HG03565 (cell line): ENCODE measurements around the gene ST7.

Source experiments
- ATAC-seq: cut with Tn5 transposase; IDR thresholded peaks from one replicate; pipeline ENCODE4 v1.9.1; 2021; ENCODE audit warnings: mild to moderate bottlenecking, moderate library complexity; ENCODE audit not compliant: unreplicated experiment

The ST7 gene

DNA sequence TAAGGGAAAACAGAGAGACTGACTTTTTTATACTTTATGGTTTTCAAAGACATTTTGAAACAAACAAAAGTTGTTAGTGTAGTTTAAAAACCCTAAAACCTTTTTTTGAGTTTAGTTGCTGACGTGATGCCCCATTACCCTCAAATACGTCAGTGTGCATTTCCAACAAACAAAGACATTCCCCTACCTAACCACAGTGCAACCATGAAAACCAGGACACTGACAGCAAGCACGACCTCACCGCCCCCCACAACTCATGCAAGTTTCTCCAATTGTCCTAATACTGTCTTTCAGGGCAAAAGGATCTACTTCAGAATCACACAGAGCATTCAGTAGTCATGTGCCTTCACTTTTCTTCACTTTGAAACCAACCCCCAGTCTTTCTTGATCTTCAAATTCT lies 294.5 kb downstream of the ST7 start:
- ATAC-seq = no peak

DNA sequence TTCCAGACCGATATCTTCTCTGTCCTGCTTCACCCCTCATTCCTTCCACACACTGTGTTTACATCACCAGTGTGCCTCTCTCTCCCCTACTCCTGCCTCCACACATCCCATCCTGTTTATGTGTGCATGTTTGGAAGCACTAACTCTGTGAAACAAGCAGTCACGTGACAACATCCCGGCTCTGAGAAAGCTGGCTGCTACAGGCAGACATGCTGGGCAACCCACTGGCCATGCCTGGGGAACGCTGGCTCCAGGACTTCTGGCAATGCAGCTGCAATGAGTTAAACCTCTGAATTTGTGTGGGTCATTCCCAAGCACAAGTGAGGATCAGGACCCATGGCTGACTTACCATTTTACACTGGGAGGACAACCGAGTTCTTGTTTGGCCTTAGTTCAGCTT lies 295.5 kb downstream of the ST7 start:
- no peak for ATAC-seq

DNA sequence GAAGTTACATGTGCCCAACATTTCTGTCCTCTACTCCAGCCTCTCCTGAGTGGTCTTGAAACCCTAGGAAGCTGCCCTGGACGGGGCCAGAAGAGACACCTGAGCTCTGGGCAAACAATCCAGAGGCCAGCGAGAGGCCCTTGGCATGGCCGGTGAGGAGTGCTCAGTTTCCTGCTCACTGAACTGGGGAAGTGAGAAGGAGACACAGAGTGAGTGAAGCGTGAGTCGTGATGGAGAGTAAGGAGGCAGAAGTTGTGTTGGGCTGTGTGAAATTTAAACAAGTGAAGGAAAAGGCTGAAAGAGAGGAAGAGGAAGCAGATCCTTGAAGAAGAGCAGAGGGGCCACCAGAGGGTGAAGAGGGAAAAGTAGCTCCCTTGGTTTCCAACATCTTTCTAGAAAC lies 296.4 kb downstream of the ST7 start:
- ATAC-seq = no peak

DNA sequence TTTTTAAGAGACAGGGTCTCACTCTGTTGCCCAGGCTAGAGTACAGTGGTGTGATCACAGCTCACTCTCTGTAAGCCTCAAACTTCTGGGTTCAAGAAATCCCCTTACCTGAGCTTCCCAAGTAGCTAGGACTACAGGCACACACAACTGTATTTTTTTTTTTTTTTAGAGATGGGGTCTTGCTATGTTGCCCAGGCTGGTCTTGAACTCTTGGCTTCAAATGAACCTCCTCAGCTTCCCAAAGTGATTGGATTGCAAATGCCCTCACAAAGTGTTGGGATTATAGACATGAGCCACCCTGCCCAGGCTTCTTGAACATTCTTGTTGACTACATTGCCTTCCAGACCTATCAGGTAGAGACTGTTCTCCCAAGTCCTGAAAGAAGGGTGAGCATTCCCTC lies 296.9 kb downstream of the ST7 start:
- no peak for ATAC-seq

DNA sequence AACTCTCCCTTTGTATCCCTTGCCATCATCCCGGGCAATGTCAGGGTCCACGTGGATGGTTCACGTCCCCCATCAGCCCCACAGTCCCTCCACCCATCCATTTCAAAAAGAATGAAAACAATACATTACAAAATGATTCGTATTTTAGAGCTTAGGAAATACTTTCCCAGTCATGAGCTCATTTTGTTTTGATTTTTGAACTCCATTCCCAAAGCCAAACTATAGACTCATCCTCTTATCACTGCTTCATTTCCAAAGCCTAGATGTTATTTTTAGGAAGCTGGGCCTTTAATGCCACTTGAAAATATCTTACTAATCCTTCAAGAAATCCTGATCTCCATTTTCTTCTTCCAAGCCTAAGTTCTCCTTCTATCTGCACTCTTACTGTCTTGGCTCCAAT lies 297.5 kb downstream of the ST7 start:
- ATAC-seq = no peak

DNA sequence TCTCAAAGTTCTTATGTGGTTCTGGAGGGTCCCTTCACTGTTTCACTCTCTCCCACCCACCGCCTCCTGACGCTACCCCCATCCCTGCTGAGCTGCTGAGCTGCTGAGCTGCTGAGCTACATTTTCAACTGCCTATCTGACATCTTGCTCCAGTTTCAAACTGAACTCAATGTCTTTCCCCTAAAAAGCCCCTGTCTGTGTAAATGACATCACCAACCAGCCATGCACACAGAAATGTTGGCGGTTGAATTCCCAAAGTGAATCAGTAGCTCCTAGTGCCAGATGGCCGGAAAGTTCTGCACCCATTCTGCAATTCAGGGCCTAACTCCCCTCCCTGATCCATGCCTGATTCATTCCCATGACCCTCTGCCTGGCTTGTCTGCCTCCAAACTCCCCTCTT lies 298.4 kb downstream of the ST7 start:
- peak; percentile 47 for ATAC-seq

DNA sequence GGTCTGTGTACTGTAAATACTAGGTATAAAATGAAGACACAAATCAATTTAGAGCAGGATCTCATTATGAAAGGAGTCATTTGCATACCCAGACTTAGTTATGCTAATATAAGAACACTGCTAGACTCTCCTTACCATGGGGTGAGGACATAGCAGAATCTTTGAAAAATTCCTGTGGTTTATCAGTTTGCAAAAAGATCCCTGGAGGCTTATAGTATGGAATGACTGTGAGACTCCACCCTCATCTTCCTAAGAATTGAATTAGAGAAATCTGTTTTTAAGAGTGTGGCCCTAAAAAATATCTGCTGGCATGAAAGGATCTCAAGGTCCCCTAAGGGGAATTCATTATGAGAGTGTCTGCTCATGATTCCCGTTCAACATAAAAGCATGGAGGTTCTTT lies 306.3 kb downstream of the ST7 start:
- no peak for ATAC-seq

DNA sequence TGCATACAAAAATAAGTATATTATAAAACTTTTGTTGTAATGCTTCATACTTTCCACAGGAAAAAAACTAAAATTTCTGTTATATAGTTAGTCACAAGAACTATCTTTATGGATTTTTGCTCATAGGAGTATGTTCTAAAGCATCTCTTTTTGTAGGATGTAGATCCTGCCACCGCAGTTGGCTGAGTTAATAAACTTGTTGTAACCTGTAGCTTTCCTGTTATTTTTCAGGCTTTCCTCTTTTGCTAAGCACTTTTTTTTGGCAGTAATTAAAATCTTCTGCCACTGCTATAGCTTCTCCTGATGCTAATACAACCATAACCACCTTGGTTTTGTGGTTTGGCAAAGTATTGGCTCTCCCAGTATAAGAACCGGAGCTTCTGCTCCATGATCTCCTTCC lies 309.2 kb downstream of the ST7 start:
- ATAC-seq = no peak

DNA sequence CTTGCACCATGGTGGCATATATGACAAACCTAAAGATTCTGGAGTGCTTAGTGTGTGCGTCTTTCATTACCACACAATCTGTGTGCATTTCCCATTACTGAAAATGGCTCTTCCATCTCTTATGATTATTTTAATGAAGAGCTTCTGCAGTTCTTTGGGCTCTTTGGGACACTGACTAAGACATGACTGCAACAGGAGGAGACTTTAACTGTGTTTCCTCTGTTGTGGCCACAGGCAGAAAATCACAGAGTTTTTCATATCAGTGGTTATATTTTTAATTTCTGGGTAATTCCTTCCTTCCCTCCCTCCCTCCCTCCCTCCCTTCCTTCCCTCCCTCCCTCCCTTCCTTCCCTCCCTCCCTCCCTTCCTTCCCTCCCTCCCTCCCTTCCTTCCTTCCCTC lies 311.4 kb downstream of the ST7 start:
- no peak for ATAC-seq

DNA sequence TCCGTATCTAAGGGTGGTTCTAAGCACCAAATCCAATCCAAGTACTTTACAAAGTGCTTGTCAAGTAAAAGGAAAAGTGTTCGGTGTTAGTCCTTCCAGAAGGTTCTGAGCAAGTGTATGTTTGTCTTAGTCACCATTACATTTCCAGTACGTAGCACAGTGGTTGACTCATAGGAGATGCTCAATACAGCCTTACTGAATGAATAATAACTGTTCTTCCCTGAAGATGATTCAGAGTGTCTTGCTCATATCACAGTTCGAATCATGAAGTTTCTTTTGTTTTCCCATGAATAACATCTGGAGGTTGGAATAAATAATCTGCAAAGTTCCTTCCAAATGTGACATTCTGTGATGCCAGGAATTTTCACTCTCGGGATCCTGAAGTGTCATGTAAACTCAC lies 316.1 kb downstream of the ST7 start:
- ATAC-seq = no peak

DNA sequence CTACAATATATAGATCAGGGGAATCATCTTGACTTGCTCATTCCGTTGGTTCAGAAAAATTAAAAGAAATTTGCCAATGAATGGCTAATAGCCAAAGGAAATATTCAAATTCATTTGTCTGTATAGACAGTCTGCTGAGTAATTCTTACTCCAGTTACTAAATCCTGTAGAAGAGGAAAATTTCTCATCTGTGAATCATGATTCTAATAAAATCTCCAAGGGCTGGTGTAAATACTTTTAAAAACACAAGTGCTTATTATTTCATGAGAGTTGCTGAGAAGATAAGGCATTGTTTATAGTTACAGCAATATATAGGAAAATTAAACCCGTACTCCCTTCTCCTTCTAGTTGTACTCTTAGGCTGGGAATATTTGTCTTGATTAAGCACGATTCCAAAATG lies 316.6 kb downstream of the ST7 start:
- no peak for ATAC-seq

DNA sequence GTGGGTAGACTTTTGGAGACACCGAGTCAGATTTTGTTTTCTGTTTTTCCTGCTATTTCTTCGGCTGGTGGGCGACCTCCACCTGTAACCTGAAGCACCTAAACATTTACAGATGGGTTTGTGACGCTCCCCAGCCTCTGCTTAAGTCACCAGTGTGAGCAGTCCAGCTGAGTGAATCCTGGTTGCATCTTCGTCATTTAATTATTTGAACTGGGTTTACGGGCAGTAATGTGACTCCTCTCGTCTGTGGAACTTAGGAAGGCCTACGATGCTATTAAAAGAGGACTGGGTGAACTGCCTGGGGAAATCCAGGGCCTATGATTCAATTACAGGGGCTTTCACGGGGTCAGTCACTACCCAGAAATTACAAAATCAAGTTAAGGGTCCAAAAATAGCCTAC lies 317.1 kb downstream of the ST7 start:
- ATAC-seq = no peak

DNA sequence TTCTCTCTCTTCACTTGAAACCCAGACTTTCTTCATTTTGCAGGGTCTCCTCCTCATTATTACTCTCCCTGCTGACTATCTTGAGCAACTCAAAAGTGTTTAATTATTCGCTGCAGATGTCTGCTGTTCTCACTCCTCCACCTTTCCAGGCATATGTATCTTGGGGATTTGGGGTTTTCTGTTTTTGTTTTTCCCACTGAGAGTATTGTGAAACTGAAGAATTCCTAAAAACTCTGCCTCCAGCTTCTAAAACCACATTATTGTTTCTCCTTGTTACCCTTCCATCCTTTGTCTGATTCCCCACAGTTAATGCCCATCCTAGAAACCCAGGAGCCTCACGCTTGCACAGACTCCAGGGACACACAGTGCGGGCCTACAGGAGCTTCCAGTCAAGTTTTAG lies 318.3 kb downstream of the ST7 start:
- ATAC-seq = no peak

DNA sequence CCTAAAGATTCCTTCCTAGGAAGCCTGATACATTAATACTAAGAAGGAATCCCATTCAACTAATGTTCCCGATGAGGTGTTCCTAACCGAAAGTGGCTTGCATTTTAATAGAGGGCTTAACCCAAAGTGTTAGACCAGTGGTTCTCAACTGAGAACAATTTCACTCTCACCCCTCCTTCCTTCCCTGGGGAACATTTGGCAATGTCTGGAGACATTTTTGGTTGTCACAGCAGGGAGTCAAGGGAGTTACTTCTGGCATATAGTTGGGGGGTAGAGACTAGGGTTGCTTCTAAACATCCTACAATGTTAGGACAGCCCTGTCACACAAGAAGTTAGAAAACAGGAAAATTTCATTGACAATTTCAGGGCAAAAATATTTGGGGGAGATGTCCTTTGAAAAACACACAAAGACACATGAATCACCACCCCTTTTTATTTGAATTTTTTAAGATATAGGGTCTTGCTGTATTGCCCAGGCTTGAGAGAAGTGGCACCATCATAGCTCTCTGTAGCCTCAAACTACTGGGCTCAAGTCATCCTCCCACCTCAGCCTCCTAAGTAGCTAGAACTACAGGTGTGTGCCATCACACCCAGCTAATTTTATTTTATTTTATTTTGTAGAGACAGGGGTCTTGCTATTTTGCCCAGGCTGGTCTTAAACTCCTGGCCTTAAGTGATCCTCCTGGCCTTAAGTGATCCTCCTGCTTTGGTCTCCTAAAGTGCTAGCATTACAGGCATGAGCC lies 318.9 kb downstream of the ST7 start:
- ATAC-seq = no peak

DNA sequence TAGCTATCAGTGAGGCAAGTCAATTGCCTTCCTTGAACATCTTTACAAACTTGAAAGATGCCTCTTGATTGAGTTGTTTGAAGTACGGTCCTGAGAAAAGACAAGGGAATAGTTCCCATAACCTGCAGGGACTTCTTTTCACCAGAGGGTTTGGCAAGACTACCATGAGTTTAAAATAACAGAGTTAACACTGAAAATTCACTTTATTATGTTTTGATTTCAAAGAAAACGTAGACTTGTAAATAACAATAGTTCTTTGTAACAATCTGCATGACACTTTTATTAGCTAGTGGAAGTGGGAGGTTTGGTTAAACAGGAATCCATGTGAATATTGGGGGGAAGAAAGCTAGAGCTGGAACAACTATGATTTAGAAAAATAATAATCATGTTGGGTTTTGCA lies 320.0 kb downstream of the ST7 start:
- ATAC-seq = no peak

DNA sequence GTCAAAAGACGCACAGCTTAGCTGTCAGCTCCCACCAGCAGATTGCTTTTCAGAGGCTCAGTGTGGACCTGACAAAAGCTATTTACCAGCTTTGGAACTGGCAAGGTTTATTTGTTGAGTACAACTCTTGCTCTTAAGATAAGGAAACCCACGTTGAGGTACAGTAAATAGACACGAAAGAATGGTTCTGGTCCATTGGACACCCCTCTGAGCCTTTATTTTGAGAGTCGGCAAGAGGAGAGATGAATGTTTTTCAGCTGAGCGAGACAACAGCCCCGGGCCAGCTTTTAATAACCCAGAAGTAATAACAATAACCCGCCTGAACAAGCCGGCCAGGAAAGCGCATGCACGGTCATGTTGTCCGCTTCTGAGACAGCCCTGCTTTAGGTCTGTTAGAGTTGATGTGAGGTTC lies 320.5 kb downstream of the ST7 start:
- no peak for ATAC-seq

DNA sequence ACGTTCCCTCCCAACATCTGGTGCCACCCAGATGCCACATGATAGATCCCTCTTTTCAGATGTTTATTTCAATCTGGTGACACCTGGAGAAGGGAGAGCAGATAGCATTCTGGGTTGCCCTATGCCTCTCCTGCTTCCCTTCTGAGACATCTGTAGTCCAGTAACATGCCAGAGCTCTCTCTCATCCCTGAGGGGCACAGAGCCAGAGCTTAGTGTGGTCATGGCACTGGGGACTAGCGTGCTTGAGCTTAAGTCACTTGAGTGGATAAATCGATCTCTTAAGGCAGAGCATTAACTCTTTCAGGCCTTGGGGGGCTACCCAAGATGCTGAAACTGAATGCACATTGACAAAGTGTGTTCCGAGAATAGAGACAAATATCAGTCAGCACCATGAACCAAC lies 321.6 kb downstream of the ST7 start:
- ATAC-seq = no peak

DNA sequence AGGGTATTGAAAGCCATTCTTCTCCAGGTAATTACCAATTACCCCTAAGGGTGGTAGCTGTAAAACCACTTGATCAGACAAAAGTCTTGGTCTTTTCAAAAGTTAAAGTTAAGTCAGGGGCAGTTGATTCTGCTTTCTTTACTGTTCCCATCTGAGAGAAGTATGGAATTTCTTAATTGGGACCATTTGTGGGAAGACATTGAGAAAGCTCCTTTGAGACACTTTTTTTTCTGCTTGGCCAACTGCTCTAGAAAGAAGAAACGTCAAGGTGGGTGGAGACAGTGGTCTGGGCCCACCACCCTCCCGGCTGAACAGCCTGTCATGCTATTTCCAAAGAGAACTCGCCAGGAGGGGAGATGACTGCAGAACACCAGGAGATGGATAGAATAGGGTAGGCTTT lies 324.3 kb downstream of the ST7 start:
- ATAC-seq = no peak

DNA sequence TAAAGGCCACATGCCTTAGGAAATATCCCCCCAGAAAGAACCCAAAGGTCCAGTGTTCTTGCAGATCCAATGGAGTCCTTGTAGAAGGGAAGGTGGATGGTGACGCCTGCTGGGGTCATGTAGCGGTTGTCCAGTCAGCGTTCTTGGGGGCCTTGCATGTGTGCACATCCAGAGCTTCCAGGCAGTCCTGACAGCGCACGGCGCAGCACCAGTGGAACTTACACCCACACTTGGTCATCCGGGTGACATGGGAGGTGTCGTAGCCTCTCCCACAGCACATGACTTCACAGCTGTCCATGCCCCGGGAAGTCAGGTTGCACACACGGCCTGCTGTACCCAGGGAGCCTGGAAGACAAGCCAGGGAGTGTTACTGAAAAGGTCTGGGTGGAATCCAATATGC lies 324.7 kb downstream of the ST7 start:
- ATAC-seq = no peak

DNA sequence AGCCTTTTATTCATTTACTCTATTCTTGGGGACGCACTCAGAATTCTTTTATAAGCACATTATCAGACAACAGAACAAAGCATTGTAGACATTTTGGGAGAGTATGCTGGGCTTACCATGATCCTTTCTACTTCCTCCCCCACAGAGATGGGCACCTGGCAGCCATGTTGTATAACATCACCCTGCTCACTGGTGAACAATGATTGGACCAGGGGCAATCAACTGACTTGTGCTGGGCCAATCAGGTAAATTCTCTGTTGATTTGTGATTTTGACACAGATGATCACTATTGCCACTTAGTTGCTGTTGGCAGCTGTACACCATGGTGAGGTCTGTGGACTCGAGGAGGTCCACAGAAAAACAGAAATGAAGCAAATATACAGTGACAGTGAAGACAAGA lies 325.9 kb downstream of the ST7 start:
- ATAC-seq = no peak
